IPS DF 6.9 (cell line): Measurements from ENCODE around the gene SEMA4D.

Source experiments
- DNase-seq: peaks from one replicate; pipeline ENCODE4 v3.0.0-alpha.2; 2013; ENCODE audit warnings: low read depth, low spot score
- H3K27ac ChIP-seq: one replicate; pipeline ENCODE4 v1.5.1; 2013; ENCODE audit warnings: low read length, control low read depth
- H3K27me3 ChIP-seq: 2 replicates; pipeline ENCODE4 v1.6.1; 2013; ENCODE audit warnings: mild to moderate bottlenecking, low read length; ENCODE audit not compliant: control insufficient read depth, insufficient read depth
- H3K36me3 ChIP-seq: 2 replicates; pipeline ENCODE4 v1.6.1; 2013; ENCODE audit warnings: low read length; ENCODE audit not compliant: control insufficient read depth, insufficient read depth
- H3K4me1 ChIP-seq: 2 replicates; pipeline ENCODE4 v1.6.1; 2013; ENCODE audit warnings: low read length; ENCODE audit not compliant: control insufficient read depth, insufficient read depth
- H3K4me3 ChIP-seq: 2 replicates; pipeline ENCODE4 v1.5.1; 2013; ENCODE audit warnings: mild to moderate bottlenecking, low read length
- H3K9me3 ChIP-seq: 2 replicates; pipeline ENCODE4 v1.6.1; 2013; ENCODE audit warnings: low read length, inconsistent platforms; ENCODE audit not compliant: control insufficient read depth, insufficient read depth
- WGBS: extraction: QIAGEN DNeasy Blood & Tissue Kit; methylation state at CpG from one replicate; pipeline ENCODE4 v1.1.7; 2013; ENCODE audit warnings: mixed read lengths, missing lambda C conversion rate; ENCODE audit not compliant: insufficient read length, insufficient coverage; 5-methylcytosine and 5-hydroxymethylcytosine counted together

Gene SEMA4D

GRCh38 chr9:89357331-89358197 is 140.3 kb downstream of the SEMA4D start:
- Histone ChIP-seq H3K4me1 (no peaks in the 10 kb centered on the region), H3K36me3 (peaks cover 41% of the 10 kb centered on the region), H3K4me3 (no peak overlapping the region), H3K27ac (no peak overlapping the region), H3K27me3 (no peaks in the 10 kb centered on the region), H3K9me3 (no peaks in the 10 kb centered on the region)
- WGBS: no CpG with 5 or more reads among the region's 8 CpGs
- DNase-seq: no peak

- DNase-seq: no peak
- Histone ChIP-seq H3K4me3 (no peak overlapping the region), H3K36me3 (peaks cover 49% of the 10 kb centered on the region), H3K4me1 (no peaks in the 10 kb centered on the region), H3K9me3 (no peaks in the 10 kb centered on the region), H3K27me3 (no peaks in the 10 kb centered on the region), H3K27ac (no peak overlapping the region)
- whole genome bisulfite sequencing: no CpG with 5 or more reads among the region's 2 CpGs
Measured at GRCh38 chr9:89356782-89357181, 141.1 kb downstream of the SEMA4D start.

- H3K36me3 ChIP-seq: peaks cover 59% of the 10 kb centered on the region
Measured at GRCh38 chr9:89354471-89354870, 143.4 kb downstream of the SEMA4D start.

GRCh38 chr9:89353989-89354388 is 143.9 kb downstream of the SEMA4D start:
- H3K9me3 ChIP-seq: no peaks in the 10 kb centered on the region
- H3K27me3 ChIP-seq: no peaks in the 10 kb centered on the region
- H3K27ac ChIP-seq: no peak overlapping the region
- no peaks in the 10 kb centered on the region for H3K4me1 ChIP-seq
- WGBS: no CpG with 5 or more reads among the region's 3 CpGs
- peaks cover 59% of the 10 kb centered on the region for H3K36me3 ChIP-seq
- no peak for DNase-seq
- no peak overlapping the region for H3K4me3 ChIP-seq

More at GRCh38 chr9:89354471-89354870, 143.4 kb downstream of the SEMA4D start:
- H3K27me3 ChIP-seq: no peaks in the 10 kb centered on the region
- no peak overlapping the region for H3K27ac ChIP-seq
- H3K4me3 ChIP-seq: no peak overlapping the region
- H3K4me1 ChIP-seq: no peaks in the 10 kb centered on the region
- H3K9me3 ChIP-seq: no peaks in the 10 kb centered on the region
- DNase-seq: no peak
- no CpG with 5 or more reads among the region's 6 CpGs for WGBS

- Histone ChIP-seq H3K27ac (no peak overlapping the region), H3K4me1 (no peaks in the 10 kb centered on the region), H3K36me3 (peaks cover 60% of the 10 kb centered on the region), H3K4me3 (no peak overlapping the region), H3K9me3 (no peaks in the 10 kb centered on the region), H3K27me3 (no peaks in the 10 kb centered on the region)
- DNase-seq: no peak
- WGBS: no CpG with 5 or more reads among the region's 8 CpGs
Measured at GRCh38 chr9:89352874-89353649, 144.9 kb downstream of the SEMA4D start.

GRCh38 chr9:89352451-89352850 is 145.5 kb downstream of the SEMA4D start:
- Histone ChIP-seq H3K36me3 (peaks cover 58% of the 10 kb centered on the region), H3K27ac (no peak overlapping the region), H3K27me3 (no peaks in the 10 kb centered on the region), H3K9me3 (no peaks in the 10 kb centered on the region), H3K4me3 (no peak overlapping the region), H3K4me1 (no peaks in the 10 kb centered on the region)
- WGBS: no CpG with 5 or more reads among the region's 3 CpGs
- DNase-seq: no peak

- H3K27ac ChIP-seq: no peak overlapping the region
- WGBS: no CpG with 5 or more reads among the region's 6 CpGs
- no peak for DNase-seq
- no peaks in the 10 kb centered on the region for H3K27me3 ChIP-seq
- H3K9me3 ChIP-seq: no peaks in the 10 kb centered on the region
- H3K36me3 ChIP-seq: peaks cover 53% of the 10 kb centered on the region
- H3K4me3 ChIP-seq: no peak overlapping the region
- no peaks in the 10 kb centered on the region for H3K4me1 ChIP-seq
Measured at GRCh38 chr9:89351584-89352300, 146.2 kb downstream of the SEMA4D start.

GRCh38 chr9:89350988-89351557 is 146.8 kb downstream of the SEMA4D start:
- DNase-seq: no peak
- peaks cover 57% of the 10 kb centered on the region for H3K36me3 ChIP-seq
- no peak overlapping the region for H3K27ac ChIP-seq
- H3K4me3 ChIP-seq: no peak overlapping the region
- no peaks in the 10 kb centered on the region for H3K9me3 ChIP-seq
- H3K4me1 ChIP-seq: no peaks in the 10 kb centered on the region
- H3K27me3 ChIP-seq: no peaks in the 10 kb centered on the region
- WGBS: no CpG with 5 or more reads among the region's 2 CpGs

GRCh38 chr9:89349607-89350006 is 148.3 kb downstream of the SEMA4D start:
- Histone ChIP-seq H3K4me1 (no peaks in the 10 kb centered on the region), H3K36me3 (peaks cover 60% of the 10 kb centered on the region), H3K4me3 (no peak overlapping the region), H3K27ac (no peak overlapping the region), H3K9me3 (no peaks in the 10 kb centered on the region), H3K27me3 (no peaks in the 10 kb centered on the region)
- no peak for DNase-seq
- no CpG with 5 or more reads among the region's 6 CpGs for WGBS

- no CpG with 5 or more reads among the region's 5 CpGs for WGBS
- H3K36me3 ChIP-seq: peaks cover 54% of the 10 kb centered on the region
- no peak overlapping the region for H3K4me3 ChIP-seq
- no peaks in the 10 kb centered on the region for H3K9me3 ChIP-seq
- H3K27me3 ChIP-seq: no peaks in the 10 kb centered on the region
- H3K27ac ChIP-seq: no peak overlapping the region
- no peak for DNase-seq
- no peaks in the 10 kb centered on the region for H3K4me1 ChIP-seq
Measured at GRCh38 chr9:89347651-89348050, 150.3 kb downstream of the SEMA4D start.
